RWPE2 (cell line): ENCODE results near the gene KAT5.
"Not testable (repeated sequence)": the region's sequence is repeated elsewhere in the genome, so short reads cannot be mapped to it uniquely, and the experiment has no call there.

Experiments
- ATAC-seq: fragments of 200-7000 bp; cut with Tn5 transposase; 3 replicates; pipeline ENCODE4 v1.9.1; 2021; ENCODE audit warnings: low read depth
- DNase-seq: peaks from one replicate; pipeline ENCODE4 v3.0.0-alpha.2; 2020; ENCODE audit warnings: low spot score
- H3K27ac ChIP-seq: fragments of 450-650 bp; 2 replicates; pipeline ENCODE4 v1.5.1; 2017; ENCODE audit warnings: mild to moderate bottlenecking; ENCODE audit not compliant: poor library complexity, severe bottlenecking
- H3K27me3 ChIP-seq: fragments of 250-450 bp; sonication (Bioruptor Pico); 2 replicates; pipeline ENCODE4 v1.5.1; 2021; ENCODE audit warnings: mild to moderate bottlenecking, moderate library complexity; ENCODE audit not compliant: insufficient read depth, poor library complexity, severe bottlenecking
- H3K36me3 ChIP-seq: fragments of 250-450 bp; sonication (Bioruptor Pico); 2 replicates; pipeline ENCODE4 v1.5.1; 2020; ENCODE audit warnings: low read depth, mild to moderate bottlenecking, moderate library complexity
- H3K4me1 ChIP-seq: fragments of 250-450 bp; sonication (Bioruptor Pico); 2 replicates; pipeline ENCODE4 v1.5.1; 2021; ENCODE audit warnings: mild to moderate bottlenecking, moderate library complexity; ENCODE audit not compliant: insufficient read depth, poor library complexity, severe bottlenecking
- H3K4me3 ChIP-seq: fragments of 250-450 bp; sonication (Bioruptor Pico); 2 replicates; pipeline ENCODE4 v1.5.1; 2021; ENCODE audit warnings: mild to moderate bottlenecking, moderate library complexity; ENCODE audit not compliant: severe bottlenecking
- H3K9me3 ChIP-seq: fragments of 250-450 bp; sonication (Bioruptor Pico); 2 replicates; pipeline ENCODE4 v1.5.1; 2021; ENCODE audit warnings: mild to moderate bottlenecking, moderate library complexity; ENCODE audit not compliant: severe bottlenecking
- TF ChIP-seq, protein P1 (sequence below): fragments of 450-650 bp; IDR thresholded peaks from one replicate; pipeline ENCODE4 v1.5.1; 2017; ENCODE audit warnings: mild to moderate bottlenecking, moderate library complexity; ENCODE audit not compliant: poor library complexity, severe bottlenecking

KAT5 gene

DNA sequence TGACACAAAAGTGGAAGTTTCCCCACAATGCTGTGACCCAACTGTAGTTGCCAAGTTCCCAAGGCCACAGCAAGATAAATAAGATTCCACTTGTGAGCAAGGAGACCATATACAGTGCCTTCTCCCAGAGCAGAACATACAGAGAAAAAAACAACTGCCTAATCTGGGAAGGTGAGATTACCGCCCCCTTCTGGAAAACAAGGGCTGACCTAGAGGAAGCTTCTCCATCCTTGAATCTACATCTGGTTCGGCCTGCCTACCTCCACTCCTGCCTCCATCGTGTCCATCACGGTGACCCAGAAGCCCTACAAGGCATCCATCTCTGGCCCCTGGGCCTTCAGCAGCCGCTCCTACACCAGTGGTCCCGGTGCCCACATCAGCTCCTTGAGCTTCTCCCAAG is 14.6 kb downstream of the KAT5 start:
- ATAC-seq (no peak), DNase-seq (no peak)
- Histone ChIP-seq H3K4me3 (no peak overlapping the region), H3K27ac (no peak overlapping the region), H3K4me1 (no peaks in the 10 kb centered on the region), H3K9me3 (no peaks in the 10 kb centered on the region), H3K27me3 (no peaks in the 10 kb centered on the region), H3K36me3 (no peaks in the 10 kb centered on the region)
- TF ChIP-seq, protein P1, sequence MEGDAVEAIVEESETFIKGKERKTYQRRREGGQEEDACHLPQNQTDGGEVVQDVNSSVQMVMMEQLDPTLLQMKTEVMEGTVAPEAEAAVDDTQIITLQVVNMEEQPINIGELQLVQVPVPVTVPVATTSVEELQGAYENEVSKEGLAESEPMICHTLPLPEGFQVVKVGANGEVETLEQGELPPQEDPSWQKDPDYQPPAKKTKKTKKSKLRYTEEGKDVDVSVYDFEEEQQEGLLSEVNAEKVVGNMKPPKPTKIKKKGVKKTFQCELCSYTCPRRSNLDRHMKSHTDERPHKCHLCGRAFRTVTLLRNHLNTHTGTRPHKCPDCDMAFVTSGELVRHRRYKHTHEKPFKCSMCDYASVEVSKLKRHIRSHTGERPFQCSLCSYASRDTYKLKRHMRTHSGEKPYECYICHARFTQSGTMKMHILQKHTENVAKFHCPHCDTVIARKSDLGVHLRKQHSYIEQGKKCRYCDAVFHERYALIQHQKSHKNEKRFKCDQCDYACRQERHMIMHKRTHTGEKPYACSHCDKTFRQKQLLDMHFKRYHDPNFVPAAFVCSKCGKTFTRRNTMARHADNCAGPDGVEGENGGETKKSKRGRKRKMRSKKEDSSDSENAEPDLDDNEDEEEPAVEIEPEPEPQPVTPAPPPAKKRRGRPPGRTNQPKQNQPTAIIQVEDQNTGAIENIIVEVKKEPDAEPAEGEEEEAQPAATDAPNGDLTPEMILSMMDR: no peak

DNA sequence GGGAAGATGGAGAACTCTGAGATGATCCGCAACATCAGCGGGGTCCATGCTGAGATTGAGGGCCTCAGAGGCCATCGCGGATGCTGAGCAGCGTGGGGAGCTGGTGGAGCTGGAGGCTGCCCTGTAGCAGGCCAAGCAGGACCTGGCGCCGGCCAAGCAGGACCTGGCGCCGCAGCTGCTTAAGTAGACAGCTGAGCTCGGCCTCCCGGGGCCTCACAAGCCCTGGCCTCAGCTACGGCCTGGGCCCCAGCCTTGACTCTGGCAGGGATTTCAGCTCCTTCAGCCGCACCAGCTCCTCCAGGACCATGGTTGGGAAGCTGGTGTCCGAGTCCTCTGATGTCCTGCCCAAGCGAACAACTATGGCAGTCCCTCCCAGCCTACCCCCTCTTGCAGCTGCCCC is 15.8 kb downstream of the KAT5 start:
- Histone ChIP-seq H3K4me1 (no peaks in the 10 kb centered on the region), H3K9me3 (no peaks in the 10 kb centered on the region), H3K27ac (no peak overlapping the region), H3K4me3 (no peak overlapping the region), H3K27me3 (no peaks in the 10 kb centered on the region), H3K36me3 (no peaks in the 10 kb centered on the region)
- TF ChIP-seq, protein P1: no peak
- ATAC-seq (no peak), DNase-seq (no peak)

DNA sequence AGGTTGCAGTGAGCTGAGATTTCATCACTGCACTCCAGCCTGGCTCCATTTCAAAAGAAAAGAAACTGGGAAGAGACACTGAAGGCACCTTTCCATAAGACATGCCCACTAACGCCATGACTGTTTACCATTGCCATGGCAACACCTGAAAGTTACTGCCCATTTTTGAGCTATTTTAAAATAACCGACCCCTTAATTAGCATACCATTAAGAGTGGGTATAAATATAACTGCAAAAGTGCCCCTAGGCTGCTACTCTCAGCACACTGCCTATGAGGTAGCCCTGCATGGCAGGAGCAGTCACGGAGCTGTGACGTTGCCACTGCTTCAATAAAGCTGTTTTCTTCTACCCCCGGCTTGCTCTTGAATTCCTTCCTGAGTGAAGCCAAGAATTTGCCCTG is 18.4 kb downstream of the KAT5 start:
- DNase-seq: no peak
- no peaks in the 10 kb centered on the region for H3K4me1 ChIP-seq
- TF ChIP-seq, protein P1: no peak

DNA sequence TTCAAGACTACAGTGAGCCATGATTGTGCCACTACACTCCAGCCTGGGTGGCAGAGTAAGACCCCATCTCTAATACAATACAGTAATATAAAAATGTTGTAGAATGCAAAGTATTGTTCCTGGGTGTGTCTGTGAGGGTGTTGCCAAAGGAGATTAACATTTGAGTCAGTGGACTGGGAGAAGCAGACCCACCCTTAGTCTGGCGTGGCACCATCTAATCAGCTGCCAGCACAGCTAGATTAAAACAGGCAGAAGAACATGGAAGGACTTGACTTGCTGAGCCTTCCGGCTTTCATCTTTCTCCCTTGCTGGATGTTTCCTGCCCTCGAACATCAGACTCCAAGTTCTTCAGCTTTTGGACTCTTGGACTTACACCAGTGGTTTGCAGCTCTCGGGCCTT is 23.1 kb downstream of the KAT5 start:
- DNase-seq, H3K27me3 ChIP-seq, H3K36me3 ChIP-seq, H3K9me3 ChIP-seq, H3K4me3 ChIP-seq, ATAC-seq, H3K4me1 ChIP-seq, H3K27ac ChIP-seq: not testable (repeated sequence)

More for the DNA sequence above, 18.4 kb downstream of the KAT5 start:
- Histone ChIP-seq H3K4me3 (no peak overlapping the region), H3K36me3 (no peaks in the 10 kb centered on the region), H3K9me3 (no peaks in the 10 kb centered on the region), H3K27ac (no peak overlapping the region), H3K27me3 (no peaks in the 10 kb centered on the region)
- no peak for ATAC-seq

DNA sequence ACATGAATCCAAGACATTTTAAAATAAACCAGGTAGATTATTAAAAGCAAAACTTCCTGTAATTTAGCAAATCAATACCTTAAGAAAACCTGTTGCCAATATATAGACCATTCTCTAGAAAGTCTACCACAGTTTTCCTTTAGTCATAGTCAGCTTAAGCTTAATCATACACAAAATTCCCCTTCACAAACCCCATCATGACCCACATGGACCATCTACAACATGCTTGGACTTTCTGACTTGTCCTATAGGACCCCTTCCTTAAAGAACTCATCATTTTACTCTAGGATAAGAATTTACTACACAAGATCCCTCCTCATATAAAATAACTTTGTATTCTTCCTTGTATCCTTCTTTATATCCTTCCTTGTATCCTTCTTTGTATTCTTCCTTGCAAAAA is 24.8 kb downstream of the KAT5 start:
- Histone ChIP-seq H3K36me3 (no peaks in the 10 kb centered on the region), H3K27ac (no peak overlapping the region), H3K4me3 (no peak overlapping the region), H3K27me3 (no peaks in the 10 kb centered on the region), H3K4me1 (no peaks in the 10 kb centered on the region), H3K9me3 (no peaks in the 10 kb centered on the region)
- ATAC-seq: no peak
- TF ChIP-seq, protein P1: no peak
- DNase-seq: no peak

DNA sequence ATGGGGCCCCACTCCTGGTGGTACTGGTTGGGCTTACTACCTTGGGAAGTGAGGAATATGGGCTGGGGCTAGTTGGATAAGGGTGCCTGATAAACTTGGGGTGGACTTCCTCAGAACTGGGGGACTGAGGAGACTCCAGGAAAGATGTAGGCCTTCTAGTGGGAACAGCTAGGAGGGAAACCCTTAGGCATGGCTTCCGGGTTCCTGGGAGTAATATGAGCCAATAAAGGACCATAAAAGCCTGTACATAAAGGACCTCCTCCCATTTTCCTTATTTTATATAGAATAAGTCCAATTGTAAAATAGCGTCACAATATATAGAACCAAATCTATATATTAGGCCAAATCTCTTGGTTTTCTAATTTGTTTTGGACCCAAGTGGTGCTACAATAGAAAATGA is 27.0 kb downstream of the KAT5 start:
- no peaks in the 10 kb centered on the region for H3K27me3 ChIP-seq
- H3K4me3 ChIP-seq: no peak overlapping the region
- no peaks in the 10 kb centered on the region for H3K36me3 ChIP-seq
- H3K9me3 ChIP-seq: no peaks in the 10 kb centered on the region
- TF ChIP-seq, protein P1: no peak
- no peak for DNase-seq
- no peaks in the 10 kb centered on the region for H3K4me1 ChIP-seq
- no peak overlapping the region for H3K27ac ChIP-seq
- no peak for ATAC-seq
